HG02623 (cell line): ENCODE measurements around the gene MYO1B.

Experiments
- ATAC-seq: cut with Tn5 transposase; IDR thresholded peaks from one replicate; pipeline ENCODE4 v1.9.1; 2021; ENCODE audit warnings: moderate library complexity; ENCODE audit not compliant: unreplicated experiment

The MYO1B gene

GRCh38 chr2:191225690-191226089 lies 19.5 kb upstream of the MYO1B start:
- no peak for ATAC-seq

GRCh38 chr2:191226196-191226595 lies 19.0 kb upstream of the MYO1B start:
- ATAC-seq = no peak

- ATAC-seq = no peak
Observed at GRCh38 chr2:191228333-191228732, 16.9 kb upstream of the MYO1B start.

- no peak for ATAC-seq
Observed at GRCh38 chr2:191228861-191229260, 16.3 kb upstream of the MYO1B start.

GRCh38 chr2:191230174-191230573 lies 15.0 kb upstream of the MYO1B start:
- ATAC-seq = no peak

GRCh38 chr2:191231995-191232394 lies 13.2 kb upstream of the MYO1B start:
- no peak for ATAC-seq

- no peak for ATAC-seq
Observed at GRCh38 chr2:191233533-191233932, 11.7 kb upstream of the MYO1B start.

GRCh38 chr2:191234376-191234775 lies 10.8 kb upstream of the MYO1B start:
- no peak for ATAC-seq

- ATAC-seq = no peak
Observed at GRCh38 chr2:191240871-191241270, 4.3 kb upstream of the MYO1B start.

GRCh38 chr2:191241418-191241817 lies 3.8 kb upstream of the MYO1B start:
- no peak for ATAC-seq

- ATAC-seq = no peak
Observed at GRCh38 chr2:191243154-191243553, 2.0 kb upstream of the MYO1B start.

- ATAC-seq = no peak
Observed at GRCh38 chr2:191244350-191244749, 854 bp upstream of the MYO1B start.

GRCh38 chr2:191245869-191246531 lies 796 bp downstream of the MYO1B start:
- no peak for ATAC-seq

GRCh38 chr2:191246820-191247380 lies 1.7 kb downstream of the MYO1B start:
- no peak for ATAC-seq

GRCh38 chr2:191247381-191248057 lies 2.3 kb downstream of the MYO1B start:
- ATAC-seq = no peak

GRCh38 chr2:191249156-191249813 lies 4.1 kb downstream of the MYO1B start:
- ATAC-seq = no peak

GRCh38 chr2:191250400-191250799 lies 5.2 kb downstream of the MYO1B start:
- ATAC-seq = no peak

GRCh38 chr2:191250986-191251385 lies 5.8 kb downstream of the MYO1B start:
- ATAC-seq = no peak

GRCh38 chr2:191252699-191253098 lies 7.5 kb downstream of the MYO1B start:
- ATAC-seq = no peak

- no peak for ATAC-seq
Observed at GRCh38 chr2:191253476-191253875, 8.3 kb downstream of the MYO1B start.

GRCh38 chr2:191255271-191255670 lies 10.1 kb downstream of the MYO1B start:
- ATAC-seq = no peak

GRCh38 chr2:191255756-191256312 lies 10.6 kb downstream of the MYO1B start:
- no peak for ATAC-seq
